H54 (cell line): ENCODE results near the gene TANGO6.

Experiments
- DNase-seq: peaks from one replicate; pipeline ENCODE4 v3.0.0; 2011; ENCODE audit warnings: low spot score, mixed read lengths; ENCODE audit not compliant: insufficient read length
- FAIRE-seq: peaks from 3 replicates; lab custom pipeline; 2011; peaks lifted over from hg19 to GRCh38; lab: Jason Lieb, UNC
- POLR2A ChIP-seq: IDR thresholded peaks from 2 replicates; pipeline ENCODE4 v1.6.1; 2011; ENCODE audit warnings: low read depth, mild to moderate bottlenecking, low read length

TANGO6 gene

DNA sequence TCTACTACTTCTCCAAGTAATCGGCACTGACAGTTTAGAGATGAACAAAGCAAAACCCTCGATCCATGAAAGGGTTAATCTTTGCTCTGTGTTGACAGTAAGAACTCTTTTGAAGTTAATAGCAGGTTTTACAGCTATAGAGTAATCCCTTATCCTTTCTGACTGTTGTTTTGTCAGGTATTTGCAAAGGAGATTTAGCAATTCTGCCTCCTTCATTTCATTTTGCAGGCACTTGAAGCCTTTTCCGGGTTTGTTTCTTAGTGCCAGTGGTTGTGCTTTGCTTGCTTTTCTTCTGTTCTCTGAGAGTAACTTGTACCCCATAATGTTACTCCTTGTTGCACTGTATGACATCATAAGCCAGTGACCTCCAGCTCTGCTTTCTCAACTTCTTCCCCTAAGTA, 64.5 kb downstream of the TANGO6 start:
- TF ChIP-seq POLR2A: no peak
- no peak for FAIRE-seq
- no peak for DNase-seq

DNA sequence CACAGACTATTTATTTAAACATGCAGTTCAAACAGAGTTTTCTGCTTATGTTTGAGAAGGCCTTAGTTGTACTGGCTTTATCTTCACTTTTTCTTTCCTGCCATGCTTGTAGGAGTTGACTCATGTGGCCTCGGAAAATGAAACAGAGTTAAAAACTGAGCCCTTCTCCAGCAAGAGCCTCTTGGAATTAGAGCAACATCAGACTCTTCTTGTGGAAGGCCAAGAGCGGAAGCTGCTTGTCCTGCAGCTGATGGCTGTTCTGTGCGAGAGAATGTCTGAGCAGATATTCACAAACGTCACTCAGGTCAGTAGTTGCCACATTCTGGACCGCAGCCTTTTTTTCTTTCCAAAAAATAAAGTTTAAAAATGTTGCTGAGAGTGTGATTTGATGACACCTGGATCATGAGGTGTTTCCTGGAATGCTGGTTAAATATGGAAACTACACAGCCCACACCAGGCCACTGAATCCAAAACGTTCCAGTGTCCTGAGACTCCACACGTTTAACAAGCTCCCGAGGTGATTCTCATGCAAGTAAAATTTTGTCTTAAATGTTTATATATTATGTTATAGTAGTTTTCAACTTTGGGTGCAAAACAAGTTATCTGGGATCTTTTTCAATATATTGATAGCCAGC, 65.9 kb downstream of the TANGO6 start:
- no peak for TF ChIP-seq POLR2A
- no peak for FAIRE-seq
- no peak for DNase-seq

DNA sequence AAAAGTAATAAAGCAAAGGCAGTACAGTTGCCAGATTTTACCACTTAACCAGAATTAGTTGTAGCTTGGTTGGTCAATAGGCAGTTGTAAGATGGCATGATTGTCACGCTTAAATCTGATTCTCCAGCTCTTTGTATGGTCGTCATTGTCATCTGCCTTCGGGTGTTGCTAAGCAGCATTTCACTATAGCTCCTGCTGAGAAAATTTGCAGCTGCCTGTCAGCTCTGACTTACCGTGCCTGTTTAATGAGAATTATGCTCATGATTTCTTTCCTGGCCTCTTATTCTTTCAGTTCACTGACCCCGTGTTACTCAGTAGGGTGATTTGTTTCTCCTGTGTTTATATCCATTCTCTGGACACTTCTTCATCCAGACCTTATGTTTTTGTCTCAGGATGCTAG, 66.7 kb downstream of the TANGO6 start:
- no peak for FAIRE-seq
- no peak for DNase-seq
- TF ChIP-seq POLR2A: no peak

DNA sequence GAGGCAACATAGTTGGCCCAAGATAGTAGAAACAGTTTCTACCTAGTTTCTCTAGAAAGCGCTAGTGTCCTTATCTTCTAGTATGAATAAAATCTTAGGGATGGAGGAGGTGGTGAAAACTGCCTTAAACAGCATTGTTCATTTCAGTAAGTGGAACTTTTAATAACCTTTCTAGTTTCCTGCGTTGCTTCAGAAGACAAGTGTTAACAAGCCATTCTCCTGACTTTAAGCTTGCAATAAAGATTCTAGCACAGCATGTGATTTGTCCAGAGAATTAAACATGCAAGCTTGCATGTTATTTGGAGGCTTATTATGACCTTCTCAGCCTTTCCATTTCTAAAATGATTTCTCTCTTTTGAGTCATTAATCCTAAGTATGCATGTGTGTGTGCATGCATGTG, 72.3 kb downstream of the TANGO6 start:
- DNase-seq (no peak), FAIRE-seq (no peak)
- no peak for TF ChIP-seq POLR2A

DNA sequence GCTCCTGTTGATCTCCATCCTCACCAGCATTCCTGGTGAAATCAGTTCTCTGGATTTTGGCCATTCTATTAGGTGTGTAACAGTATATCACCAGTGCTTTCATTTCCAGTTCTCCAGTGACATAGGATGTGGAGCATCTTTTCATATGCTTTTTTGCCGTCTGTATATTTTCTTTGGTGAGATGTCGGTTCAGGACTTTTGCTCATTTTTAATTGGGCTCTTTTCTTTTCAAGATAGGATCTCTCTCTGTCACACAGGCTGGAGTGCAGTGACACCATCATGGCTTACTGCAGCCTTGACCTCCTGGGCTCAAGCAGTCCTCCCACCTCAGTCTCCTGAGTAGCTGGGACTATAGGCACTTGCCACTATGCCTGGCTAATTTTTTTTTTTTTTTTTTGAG, 74.2 kb downstream of the TANGO6 start:
- no peak for FAIRE-seq
- no peak for TF ChIP-seq POLR2A
- DNase-seq: no peak

DNA sequence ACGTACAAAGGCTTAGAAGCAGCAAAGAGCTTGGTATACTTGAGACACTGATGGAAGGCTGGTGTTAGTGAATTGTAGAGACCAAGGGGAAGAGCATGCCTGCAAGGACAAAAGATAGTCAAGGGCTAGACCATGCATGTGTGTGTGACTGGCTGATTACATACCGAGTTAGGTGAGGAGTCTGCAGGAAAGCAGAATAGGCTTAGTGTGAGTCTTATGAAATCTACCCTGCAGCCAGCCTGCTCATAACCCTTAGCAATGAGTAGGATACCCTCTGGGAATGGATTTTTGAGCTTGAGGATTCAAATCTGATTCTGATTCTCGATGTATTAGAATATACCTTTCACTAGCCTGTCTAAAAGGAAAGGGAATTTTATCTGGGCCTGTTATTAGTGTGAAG, 77.0 kb downstream of the TANGO6 start:
- FAIRE-seq (no peak), DNase-seq (no peak)
- TF ChIP-seq POLR2A: no peak

DNA sequence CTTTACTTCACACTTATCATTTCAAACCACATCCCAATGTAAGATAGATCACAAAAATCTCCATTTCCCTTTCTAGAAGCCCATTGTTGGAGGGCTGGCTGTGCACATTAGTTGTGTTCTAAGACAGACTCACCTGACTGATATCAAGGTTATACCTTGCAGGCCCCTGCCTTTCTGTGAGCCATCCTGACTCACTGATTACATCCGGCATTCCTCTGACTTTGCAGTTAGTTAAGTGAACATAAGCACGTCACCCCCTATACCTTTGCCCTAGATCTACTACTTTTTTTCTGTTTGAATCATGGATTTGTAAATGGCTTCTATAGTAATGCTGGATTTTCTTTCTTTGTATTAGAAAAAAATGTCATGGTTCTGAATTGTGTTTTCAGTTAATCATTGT, 78.3 kb downstream of the TANGO6 start:
- FAIRE-seq (peak; percentile 92), DNase-seq (peak; percentile 57)
- TF ChIP-seq POLR2A: no peak

DNA sequence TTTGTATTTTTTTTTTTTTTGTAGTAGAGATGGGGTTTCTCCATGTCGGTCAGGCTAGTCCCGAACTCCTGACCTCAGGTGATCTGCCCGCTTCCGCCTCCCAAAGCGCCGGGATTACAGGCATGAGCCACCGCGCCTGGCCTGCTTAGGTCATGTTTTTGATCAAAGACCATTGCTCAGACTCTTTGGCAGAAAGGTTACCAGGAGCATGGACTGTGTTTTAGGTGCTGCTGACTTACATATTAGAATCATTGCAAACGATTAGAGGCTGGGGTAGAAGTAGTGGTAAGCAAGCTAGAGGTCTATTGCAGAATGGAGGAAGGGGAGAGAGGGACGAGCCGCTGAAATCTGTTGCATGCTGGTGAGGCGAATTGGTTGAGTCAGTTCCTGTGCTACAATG, 79.8 kb downstream of the TANGO6 start:
- DNase-seq: no peak
- no peak for TF ChIP-seq POLR2A
- no peak for FAIRE-seq

DNA sequence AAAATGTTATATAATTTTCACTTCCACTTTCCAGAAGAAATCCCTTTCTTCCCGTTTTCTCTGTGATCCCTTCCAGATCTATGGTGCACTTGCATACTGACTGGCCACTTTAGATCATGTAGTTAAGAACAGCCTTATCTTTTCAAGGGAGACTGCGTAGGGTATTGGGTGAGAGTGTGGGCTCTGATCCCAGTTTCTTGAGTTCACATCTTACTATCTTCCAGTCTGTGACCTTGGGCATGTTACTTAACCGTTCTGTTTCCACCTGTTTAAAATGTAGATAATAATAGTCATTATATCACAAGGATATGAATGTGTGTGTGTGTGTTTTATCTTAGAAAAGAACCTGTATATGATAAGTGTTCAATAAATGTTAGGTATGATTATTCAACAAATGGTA, 83.7 kb downstream of the TANGO6 start:
- DNase-seq (no peak), FAIRE-seq (no peak)
- TF ChIP-seq POLR2A: no peak

DNA sequence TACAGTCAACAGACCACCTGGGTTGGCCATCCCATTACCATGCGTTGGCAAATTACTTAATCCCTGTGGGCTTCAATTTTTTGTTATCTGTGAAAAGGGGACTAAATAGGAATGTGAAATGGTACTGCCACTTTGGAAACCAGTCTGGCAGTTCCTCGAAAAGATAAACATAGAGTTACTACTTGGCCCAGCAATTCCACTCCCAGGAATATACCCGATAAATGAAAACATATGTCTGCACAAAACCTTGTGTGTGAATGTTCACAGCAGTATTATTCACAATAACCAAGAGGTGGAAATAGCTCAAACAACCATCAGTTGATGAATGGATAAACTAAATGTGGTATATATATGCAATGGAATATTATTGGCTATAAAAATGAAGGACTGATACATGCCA, 87.9 kb downstream of the TANGO6 start:
- no peak for TF ChIP-seq POLR2A
- FAIRE-seq: no peak

DNA sequence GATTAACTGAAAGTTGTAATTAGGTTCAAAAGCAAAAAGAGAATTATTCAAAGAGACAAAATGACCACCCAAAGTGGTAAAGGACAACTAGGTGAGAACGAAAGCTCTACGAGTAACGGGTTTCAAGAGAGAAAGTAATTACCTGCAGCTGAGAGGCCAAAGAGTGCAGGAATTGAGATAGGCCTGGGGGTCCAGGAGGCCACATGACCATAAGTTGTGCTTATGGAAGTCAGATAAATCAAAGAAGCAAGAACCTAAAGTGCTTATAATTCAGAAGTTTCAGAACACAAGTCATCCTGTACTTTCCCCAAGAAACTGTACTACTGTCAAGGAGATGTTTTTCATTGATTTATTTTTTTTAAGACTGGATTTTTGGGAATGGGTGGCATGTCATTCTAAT, 91.1 kb downstream of the TANGO6 start:
- FAIRE-seq (no peak), DNase-seq (no peak)
- TF ChIP-seq POLR2A: no peak

More for the DNA sequence above, 87.9 kb downstream of the TANGO6 start:
- DNase-seq: no peak

DNA sequence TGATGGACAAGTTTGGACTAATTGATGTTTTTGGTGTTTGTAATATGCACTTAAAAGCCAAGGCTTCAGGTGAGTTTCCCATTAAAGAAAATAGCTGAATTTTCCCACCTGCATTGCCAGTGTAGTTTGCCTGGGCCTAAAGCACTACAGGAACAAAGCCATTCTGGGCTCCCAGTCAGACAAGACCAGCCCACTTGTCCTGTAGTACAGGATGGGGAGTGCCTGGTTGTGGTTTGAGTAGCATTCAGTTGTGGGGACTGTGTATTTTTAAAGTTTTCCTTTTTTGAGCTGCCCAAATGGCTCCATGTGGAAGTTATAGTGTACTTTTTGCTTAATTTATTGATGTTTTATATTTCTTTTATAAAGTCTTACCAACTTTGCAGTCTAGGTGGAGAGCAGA, 91.7 kb downstream of the TANGO6 start:
- no peak for FAIRE-seq
- no peak for TF ChIP-seq POLR2A
- DNase-seq: no peak

DNA sequence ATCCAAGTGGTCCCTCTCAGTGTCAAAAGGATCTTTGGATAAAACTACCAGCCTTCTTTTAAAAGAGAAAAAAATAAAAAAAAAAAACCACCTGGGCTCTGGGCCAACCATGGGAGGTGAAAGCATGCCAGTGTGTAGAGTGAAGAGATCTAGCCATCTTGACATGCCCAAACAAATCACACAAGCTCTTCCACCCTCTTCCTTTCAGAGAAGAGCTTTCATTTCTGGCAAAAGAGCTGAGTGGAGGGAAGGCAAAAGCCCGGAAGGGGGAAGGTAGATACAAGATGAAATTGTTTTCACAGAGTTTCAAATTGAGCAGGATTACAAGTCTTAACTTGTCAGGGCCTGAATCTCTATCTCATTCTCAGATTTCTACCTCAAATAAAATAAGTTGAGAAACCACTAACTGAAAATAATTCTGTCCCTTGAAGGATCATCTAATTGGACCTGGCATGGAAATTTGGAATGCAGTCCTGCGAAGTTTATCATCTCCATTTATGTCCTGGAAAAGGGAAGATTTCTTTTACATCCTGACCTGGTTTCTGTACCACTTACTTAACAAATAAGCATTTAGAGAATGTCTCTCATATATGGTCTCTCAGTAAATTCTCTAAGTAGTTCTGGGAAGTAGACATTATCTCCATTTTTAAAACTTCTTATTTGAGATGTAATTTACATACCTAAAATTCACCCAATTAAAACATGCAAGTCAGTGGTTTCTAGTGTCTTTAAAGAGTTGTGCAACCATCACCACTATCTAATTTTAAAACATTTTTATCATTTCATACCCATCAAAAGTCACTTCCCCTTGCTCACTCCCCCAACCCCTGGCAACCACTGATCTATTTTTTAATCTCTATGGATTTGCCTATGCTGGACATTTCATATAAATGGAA, 93.7 kb downstream of the TANGO6 start:
- DNase-seq: no peak
- no peak for FAIRE-seq
- TF ChIP-seq POLR2A: no peak

DNA sequence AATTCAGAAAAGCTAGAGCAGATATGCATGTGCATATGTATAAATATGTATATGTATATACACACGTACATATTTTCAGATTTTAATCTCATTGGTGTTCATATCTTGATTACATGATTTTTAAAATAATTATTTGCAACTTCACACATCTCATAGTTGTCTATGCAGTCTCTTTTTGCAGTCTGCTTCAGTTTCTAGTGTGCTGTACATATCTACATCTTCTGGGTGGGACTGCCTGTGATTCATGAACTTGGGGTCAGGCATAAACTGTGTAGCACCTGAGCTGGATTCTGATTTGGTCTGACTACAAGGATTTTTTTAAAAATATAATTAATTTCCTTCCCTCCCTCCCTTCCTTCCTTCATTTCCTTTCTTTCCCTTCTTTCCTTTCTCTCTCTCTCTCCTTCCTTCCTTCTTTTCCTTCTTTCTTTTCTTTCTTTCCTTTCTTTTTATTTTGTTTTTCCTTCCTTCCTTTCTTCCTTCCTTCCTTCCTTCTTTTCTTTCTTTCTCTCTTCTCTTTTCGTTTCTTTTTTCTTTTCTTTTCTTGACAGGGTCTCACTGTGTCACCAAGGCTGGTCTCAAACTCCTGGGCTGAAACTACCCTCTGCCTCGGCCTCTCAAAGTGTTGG, 96.5 kb downstream of the TANGO6 start:
- FAIRE-seq: no peak
- DNase-seq: no peak

DNA sequence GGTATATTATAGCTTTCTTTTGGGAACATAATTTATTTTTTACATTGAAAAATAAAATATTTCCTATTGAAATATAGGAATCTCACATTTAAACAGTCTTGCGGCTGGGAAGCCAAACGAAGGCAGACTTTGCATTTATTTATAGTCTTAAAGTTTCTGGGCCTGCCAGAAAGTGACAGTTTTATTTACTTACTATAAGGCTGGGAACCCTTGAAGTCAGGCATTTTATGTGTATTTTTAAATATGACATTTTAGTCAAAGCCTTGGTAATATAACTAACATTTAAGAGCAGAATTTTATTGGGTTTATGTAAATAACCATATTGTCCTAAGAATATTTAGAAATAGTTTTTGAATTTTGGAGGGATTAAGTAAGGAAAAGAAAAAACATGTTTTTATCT, 97.5 kb downstream of the TANGO6 start:
- DNase-seq (no peak), FAIRE-seq (no peak)
- no peak for TF ChIP-seq POLR2A

More for the DNA sequence above, 96.5 kb downstream of the TANGO6 start:
- TF ChIP-seq POLR2A: no peak
